NCI-H1105 treated with DMSO at 0.1 percent for 48 hours (cell line): ENCODE results near the gene HELZ.
"Not testable (repeated sequence)": the region's sequence is repeated elsewhere in the genome, so short reads cannot be mapped to it uniquely, and the experiment has no call there.

Source experiments
- DNase-seq: peaks from one replicate; lab custom pipeline; 2025; lab: John Stamatoyannopoulos, UW

Gene HELZ

DNA sequence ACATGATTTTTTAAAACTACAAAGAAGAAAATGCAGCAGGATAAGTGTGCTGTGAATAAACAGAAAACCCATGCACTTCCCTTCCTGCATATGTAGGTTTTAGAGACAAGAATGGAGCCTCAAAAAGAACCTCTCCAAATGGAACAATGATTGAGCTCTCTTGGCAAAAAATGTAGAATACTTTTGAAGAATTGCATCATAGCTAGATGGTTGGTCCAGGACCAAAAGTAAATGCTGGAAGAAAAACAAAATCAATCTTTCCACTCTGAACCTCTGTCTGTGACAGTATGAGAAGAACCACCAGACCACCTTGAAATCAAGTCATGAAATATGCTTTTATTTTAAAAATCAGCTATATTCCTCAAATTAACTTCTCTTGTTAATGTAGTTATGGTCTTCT, 17.5 kb downstream of the HELZ start:
- no peak for DNase-seq

- no peak for DNase-seq
Measured at GRCh38 chr17:67225316-67225715, 19.7 kb downstream of the HELZ start.

DNA sequence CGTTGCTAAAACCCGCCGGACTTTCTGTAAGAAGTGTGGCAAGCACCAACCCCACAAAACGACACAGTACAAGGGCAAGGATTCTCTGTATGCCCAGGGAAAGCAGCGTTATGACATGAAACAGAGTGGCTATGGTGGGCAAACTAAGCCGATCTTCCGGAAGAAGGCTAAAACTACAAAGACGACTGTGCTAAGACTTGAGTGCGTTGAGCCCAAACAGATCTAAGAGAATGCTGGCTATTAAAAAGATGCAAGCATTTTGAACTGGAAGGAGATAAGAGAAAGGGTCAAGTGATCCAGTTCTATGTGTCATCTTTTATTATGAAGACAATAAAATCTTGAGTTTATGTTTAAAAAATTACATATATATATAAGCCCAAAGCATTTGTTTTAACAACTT, 20.3 kb downstream of the HELZ start:
- no peak for DNase-seq

DNA sequence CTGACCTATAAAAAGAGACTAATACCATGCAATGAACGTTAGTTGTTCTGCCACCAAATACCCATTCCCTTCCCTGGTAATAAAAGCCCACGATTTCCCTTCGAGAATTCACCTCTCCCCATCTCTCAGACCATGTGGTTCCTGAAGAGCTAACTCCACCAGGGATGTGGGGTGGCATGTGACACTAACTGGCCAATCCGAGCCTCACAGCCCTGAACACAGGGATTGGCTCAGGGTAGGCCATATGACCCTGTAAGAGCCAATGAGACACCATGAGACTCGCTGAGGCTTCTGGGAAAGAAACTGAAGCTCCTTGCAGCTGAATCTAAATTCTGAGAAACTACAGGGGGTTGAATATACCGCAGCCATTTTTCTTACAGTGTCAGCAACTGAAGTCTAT, 21.1 kb downstream of the HELZ start:
- no peak for DNase-seq

GRCh38 chr17:67221062-67221998, 23.7 kb downstream of the HELZ start:
- peak; percentile 31 for DNase-seq

- DNase-seq = no peak
Measured at GRCh38 chr17:67218385-67218950, 26.5 kb downstream of the HELZ start.

- DNase-seq = no peak
Measured at GRCh38 chr17:67217446-67217845, 27.6 kb downstream of the HELZ start.

DNA sequence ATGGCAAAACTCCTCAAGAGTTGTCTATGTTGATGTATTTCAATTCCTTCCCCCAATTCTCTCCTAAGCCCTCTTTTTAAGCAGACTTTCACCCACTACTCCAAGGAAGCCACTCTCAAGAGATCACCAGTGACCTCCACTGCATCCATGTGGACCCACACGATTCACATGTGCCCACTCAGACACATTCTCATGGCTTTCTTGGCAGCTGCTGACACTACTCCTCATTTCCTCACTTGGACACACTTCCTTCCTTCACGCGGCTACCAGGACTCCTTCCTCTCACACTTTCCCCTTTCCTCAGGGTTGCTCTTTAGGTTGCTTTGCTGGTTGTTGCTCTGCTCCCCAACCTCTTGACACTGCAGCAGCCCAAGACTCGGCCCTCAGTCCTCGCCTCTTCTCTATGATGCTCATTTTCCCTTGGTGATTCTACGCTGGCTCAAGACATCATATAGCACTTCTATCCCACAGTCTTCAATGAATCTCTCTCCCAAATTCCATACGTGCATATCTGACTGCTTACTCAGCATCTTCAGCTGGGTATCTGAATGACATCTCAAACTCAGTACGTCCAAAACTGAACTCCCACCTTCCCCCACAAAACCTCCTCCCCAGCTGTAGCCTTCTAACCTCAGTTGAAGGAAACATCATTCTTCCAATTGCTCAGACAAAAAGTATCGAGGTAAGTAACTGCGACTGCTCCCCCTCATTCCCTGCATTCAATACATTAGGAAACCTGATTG, 28.2 kb downstream of the HELZ start:
- no peak for DNase-seq

DNA sequence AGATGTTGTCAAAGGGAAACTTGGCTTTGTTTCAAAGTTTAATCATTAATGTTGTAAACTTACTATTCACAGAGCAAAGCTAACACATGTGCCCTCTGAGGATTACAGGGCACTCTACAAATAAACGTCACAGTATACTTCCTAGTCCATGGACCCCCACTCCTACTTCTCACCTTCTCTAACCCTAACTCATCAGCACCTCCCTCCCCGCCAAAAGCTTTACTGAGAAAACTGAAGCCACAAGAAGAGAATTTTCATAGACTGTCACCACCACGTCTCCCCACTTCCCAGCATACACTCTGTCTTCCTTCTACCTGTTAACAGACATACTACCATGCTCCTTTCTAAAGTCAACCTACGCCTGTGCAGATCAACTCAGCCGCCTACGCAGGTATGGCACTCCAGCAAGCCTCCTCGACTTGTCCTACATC, 29.0 kb downstream of the HELZ start:
- DNase-seq = no peak

DNA sequence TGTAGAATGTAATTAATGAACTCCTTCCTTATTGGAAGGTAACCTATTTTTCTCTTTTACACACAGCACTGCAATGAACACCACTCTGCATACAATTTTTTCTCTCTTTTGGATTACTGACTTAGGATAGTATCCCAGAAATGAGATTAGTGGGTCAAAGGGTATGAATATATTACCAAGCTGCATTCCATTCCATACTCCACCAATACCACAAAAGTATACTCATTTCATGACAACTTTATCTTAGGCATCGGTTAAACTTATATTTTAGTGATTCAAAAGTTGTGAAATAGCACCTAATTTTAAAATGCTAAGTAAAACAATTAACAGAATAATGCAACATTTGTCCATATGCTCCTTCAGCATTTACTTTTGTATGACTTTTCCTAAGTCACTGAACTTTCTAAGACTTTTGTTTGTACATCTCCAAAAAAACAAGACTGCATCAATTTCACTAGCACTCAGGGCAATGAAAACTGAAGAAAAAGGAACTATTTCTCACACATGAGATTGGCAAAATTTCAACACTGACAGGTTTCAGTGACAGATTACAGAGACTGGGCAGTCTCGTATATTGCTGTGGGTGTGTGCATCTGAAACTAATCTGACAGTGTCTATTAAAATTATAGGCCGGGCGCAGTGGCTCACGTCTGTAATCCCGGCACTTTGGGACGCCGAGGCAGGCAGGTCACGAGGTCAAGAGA, 32.1 kb downstream of the HELZ start:
- DNase-seq = no peak

DNA sequence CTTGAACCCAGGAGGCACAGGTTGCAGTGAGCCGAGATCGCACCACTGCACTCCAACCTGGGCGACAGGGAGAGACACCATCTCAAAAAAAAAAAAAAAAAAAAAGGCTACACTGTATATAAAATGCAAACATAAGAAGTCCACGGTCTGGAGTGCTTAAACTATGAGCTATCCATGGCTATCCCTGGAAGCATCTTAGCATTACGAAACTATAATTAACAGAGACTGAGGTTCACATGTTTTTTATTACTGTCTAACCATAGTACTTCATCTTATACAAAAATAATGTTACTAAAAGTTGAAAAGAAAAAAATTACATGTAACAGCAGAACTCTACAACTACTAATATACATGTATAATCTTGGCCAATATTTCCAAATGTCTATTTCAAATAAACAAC, 32.8 kb downstream of the HELZ start:
- no peak for DNase-seq

DNA sequence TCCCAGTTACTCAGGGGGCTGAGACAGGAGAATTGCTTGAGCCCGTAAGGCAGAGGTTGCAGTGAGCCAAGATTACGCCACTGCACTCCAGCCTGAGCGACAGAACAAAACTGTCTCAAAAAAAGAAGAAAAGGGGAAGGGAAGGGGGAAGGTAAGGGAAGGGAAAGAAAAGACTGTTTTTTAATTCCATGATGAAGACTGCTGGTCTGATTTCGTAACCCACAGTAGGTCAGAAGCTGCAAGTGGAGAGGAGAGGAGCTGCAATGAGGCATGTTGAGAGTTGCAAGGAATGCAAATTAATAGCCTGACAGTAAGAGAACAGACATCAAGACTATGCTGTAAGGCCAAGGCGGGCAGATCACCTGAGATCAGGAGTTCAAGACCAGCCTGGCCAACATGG, 33.3 kb downstream of the HELZ start:
- no peak for DNase-seq

GRCh38 chr17:67210915-67211314, 34.1 kb downstream of the HELZ start:
- no peak for DNase-seq

DNA sequence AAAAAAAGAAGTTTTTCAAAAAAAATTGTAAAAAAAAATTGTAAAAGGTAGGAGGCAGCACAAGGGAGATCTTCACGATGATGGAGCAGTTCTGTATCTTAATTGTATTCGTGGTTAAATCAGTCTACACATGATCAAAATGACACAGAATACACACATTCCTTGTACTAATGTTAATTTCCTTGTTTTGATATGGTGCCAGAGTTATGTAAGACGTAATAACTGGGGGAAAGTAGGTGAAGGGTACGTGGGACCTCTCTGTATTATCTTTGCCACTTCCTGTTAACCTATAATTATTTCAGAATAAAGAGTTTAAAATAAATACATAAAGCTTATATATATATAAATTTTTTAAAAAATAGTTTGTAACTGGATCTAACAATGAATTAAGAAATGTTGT, 36.8 kb downstream of the HELZ start:
- DNase-seq = no peak

DNA sequence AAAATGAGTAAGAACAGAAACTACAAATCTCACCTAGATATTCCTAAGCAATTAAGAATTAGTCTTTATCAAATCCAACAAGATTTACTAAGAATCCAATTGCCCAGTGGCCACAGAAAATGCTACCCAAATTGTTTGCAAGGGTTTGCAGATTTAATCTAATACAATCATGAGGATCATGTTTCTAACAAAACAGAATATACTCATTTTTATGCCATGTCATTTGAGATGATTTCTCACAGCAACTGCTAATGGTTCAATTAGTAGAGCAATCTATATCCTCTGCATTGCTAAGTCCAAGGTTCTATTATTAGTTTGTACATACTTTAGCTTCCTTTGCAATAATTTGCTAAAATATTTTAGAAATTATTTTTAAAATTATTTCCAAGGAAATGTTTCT, 41.2 kb downstream of the HELZ start:
- DNase-seq = no peak

- no peak for DNase-seq
Measured at GRCh38 chr17:67202503-67202902, 42.5 kb downstream of the HELZ start.

DNA sequence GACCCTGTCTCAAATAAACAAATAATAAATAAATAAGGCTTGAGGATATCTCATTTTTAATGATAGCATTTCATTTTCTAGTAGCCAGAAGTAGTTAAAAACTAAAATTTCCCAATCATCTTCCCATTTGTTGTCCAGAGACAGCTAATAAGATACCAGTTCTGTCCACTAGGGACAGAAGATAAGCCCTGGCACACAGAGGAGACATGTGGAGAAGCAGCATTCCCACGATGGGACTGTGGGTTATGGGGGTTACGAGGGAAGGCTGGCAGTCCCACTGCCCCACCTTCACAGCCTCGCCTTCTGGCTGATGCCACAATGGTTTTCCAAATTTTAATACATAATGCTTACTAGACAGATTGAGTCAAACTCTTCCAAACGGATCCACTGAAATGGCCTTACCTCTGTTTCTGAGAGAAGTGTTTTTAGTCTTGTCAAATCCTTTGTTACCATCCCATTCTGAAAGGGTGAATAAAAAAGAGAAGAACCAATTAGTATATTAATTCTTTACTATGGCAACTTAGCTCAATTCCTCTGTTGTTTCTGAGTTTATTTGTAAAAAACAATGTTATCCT, 44.2 kb downstream of the HELZ start:
- no peak for DNase-seq

DNA sequence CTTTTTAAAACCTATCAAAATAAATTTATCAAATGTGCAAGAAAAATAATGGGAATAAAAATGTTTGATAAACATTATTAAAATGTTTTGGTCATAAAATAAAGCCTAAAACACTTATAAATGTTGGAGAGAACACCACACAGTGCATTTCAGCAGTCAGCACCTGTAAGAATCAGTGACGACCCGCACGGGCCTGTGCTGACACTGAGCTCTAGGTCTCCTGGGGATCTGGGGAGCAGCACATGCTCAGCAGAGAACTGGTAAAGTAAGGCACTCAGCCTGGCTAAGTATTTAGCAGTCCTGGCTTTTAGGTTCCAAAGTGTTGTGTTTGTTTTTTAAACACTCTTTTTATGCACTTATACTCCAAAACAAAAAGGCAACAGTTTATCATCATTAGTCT, 46.9 kb downstream of the HELZ start:
- DNase-seq = no peak

GRCh38 chr17:67197023-67197422, 48.0 kb downstream of the HELZ start:
- not testable (repeated sequence) for DNase-seq

- DNase-seq = no peak
Measured at GRCh38 chr17:67196422-67196821, 48.6 kb downstream of the HELZ start.

DNA sequence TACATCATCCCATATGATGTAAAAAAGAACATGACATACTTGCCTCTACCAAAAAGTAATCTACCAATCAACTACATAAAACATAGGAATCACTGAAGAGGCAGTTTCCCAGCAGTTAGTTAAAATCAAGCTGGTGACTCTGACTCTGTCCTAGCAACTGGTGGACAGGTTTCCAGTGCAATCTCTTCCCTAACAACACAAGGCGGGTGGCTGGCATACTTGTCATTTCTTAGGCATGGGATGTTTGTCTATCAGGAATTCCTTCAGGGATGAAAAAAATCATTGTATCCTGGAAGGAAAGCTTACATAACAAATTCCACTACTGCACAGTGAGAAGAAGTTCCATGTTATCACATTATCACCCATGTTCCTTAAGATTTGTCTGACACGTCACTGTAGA, 50.9 kb downstream of the HELZ start:
- DNase-seq = no peak

DNA sequence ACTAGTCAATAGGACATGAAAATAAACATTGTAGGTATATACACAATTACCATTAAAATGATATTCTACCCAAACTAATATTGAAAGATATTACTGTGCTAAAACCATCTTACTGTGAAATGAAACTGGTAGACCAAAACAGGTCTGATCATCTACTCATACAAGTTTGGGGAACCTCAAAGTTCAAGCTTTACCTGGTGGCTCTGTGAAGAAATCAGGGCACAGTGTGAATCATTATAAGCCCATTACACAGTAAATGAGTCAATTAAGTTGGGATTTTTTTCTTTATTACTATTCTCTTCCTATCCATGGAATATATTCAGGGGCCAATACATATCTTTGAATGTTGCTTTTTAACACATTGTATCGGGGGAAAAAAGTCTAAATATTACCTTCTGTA, 57.1 kb downstream of the HELZ start:
- DNase-seq = no peak
